Measurements from ENCODE around the gene LRRC3B. TPM values are rescaled to one million over a fixed set of nuclear protein-coding genes. Genes with fewer than 3 reads are reported as not detected.

LRRC3B gene
- total RNA-seq, 1 donor from 2014 or later, result not detected

DNA sequence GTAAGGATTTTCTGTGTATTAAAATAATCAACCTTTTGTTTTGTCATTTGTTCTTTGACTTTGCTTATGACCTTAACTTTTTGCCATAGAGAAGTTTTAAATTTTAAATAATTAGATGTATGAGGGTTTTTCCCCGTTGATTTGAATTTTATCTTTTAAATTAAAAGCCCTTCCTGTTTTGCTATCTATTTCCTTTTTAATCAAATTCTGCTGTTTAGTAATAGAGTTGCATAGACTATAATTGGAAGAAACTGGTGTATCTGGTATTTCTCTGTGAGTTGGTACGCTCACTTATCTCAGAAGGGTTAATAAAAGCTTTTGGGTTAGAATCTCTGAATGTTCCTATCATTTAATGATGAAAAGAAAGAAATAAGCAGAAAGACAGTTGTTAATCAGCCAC lies 82.2 kb downstream of the LRRC3B start:
- DNase-seq, result no peak
- H3K9me3 Mint-ChIP-seq, result no peaks in the 10 kb centered on the region
- no peak overlapping the region for H3K27ac Mint-ChIP-seq
- TF ChIP-seq CTCF (IDR thresholded peaks at IDR 0.05), result no peak
- intact Hi-C loops (cut with micrococcal nuclease), result no loop called here
- no peaks in the 10 kb centered on the region for H3K27me3 Mint-ChIP-seq
- no peak overlapping the region for H3K4me3 Mint-ChIP-seq
- no peaks in the 10 kb centered on the region for H3K36me3 Mint-ChIP-seq (ENCODE audit: low read depth)
- ATAC-seq (ENCODE audit: low read depth), result no peak
- ChIA-PET POLR2A (no interaction called here), CTCF (no interaction called here)
- no peaks in the 10 kb centered on the region for H3K4me1 Mint-ChIP-seq

DNA sequence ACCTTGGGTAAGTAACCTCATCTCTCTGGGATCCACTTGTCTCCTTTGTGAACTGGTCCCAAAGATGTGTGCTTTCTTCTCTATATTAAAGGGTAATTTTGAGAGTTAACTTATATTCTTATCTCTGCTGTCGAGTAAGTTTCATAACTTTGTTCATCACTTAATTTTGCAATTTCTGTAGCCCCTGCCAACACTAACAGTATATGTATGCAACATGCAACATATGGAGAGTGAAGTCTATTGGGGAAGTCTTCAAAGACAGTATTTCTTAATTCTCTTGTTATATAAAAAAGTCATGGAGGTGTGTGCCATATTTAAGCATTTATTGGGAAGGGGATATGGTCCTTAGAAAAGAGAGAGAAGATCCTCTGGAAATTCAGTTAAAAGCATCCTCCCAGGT lies 85.9 kb downstream of the LRRC3B start:
- Mint-ChIP-seq H3K27me3 (no peaks in the 10 kb centered on the region), H3K27ac (no peak overlapping the region), H3K9me3 (no peaks in the 10 kb centered on the region), H3K4me1 (no peaks in the 10 kb centered on the region), H3K36me3 (ENCODE audit: low read depth) (no peaks in the 10 kb centered on the region), H3K4me3 (no peak overlapping the region)
- TF ChIP-seq CTCF (IDR thresholded peaks at IDR 0.05), result no peak
- ChIA-PET POLR2A (no interaction called here), CTCF (no interaction called here)
- no peak for ATAC-seq (ENCODE audit: low read depth)
- intact Hi-C loops (cut with micrococcal nuclease), result no loop called here
- no peak for DNase-seq

DNA sequence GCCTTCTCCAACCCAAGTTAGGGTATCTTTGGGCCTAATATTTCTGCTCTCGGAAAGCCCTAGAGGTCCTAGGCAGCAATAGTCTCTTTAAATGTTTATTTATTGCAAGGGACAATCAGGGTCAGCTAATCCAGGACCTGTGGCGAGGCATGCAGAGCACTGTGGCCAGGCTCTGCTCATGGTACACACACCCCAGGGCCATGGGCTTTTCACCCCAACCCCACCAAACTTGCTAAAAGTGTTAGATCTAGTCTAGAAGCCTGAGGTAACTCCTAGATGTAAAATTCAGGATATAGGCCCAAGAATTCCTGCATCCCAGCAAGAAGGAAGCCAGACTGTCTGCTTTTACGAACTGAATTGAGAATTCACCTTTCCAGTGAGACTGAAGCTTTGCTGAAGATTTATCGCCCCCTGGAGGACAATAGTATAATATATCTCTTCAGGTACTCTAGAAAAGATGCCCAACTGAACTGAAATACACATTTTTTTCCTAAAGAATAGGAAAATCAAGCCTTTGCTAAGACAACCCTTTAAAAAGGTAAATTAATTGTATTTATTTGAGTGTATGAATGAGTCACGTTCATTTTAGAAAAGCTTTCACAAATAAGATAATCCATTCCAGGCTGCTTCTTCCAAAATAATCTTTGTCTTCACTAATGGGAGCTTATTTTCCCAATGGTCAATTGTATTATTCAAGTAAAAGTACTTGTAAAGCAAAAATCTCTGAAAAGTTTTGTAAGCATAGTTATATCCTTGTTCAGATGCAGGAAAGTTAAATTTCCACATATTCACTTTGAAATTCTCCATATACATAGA lies 89.8 kb downstream of the LRRC3B start:
- Mint-ChIP-seq H3K27ac (no peak overlapping the region), H3K4me3 (no peak overlapping the region), H3K36me3 (ENCODE audit: low read depth) (no peaks in the 10 kb centered on the region), H3K9me3 (peaks cover 2% of the 10 kb centered on the region), H3K27me3 (no peaks in the 10 kb centered on the region), H3K4me1 (no peaks in the 10 kb centered on the region)
- TF ChIP-seq CTCF (IDR thresholded peaks at IDR 0.05), result no peak
- no peak for ATAC-seq (ENCODE audit: low read depth)
- DNase-seq, result no peak
- intact Hi-C loops (cut with micrococcal nuclease), result loop anchor here (1.0 to 2.0 kb wide), 2 partner anchors 1064 to 1180 kb away; no protein-coding TSS in a partner anchor
- POLR2A ChIA-PET, result no interaction called here
- CTCF ChIA-PET, result interaction anchor here (0.7 to 1.6 kb wide), 3 partner anchors 25 to 1570 kb away, joined by 3 to 5 read pairs (median 3); no protein-coding TSS in a partner anchor

- Mint-ChIP-seq H3K9me3 (peaks cover 2% of the 10 kb centered on the region), H3K27me3 (no peaks in the 10 kb centered on the region), H3K4me1 (no peaks in the 10 kb centered on the region), H3K36me3 (ENCODE audit: low read depth) (no peaks in the 10 kb centered on the region), H3K27ac (no peak overlapping the region), H3K4me3 (no peak overlapping the region)
- POLR2A ChIA-PET, result no interaction called here
- intact Hi-C loops (cut with micrococcal nuclease), result loop anchor here (2.0 kb wide), 1 partner anchor 1180 kb away; no protein-coding TSS in a partner anchor
- no peak for ATAC-seq (ENCODE audit: low read depth)
- DNase-seq, result no peak
- CTCF ChIA-PET, result interaction anchor here (0.8 to 1.6 kb wide), 2 partner anchors 1064 to 1569 kb away, joined by 3 to 5 read pairs; no protein-coding TSS in a partner anchor
- TF ChIP-seq CTCF (IDR thresholded peaks at IDR 0.05), result no peak
Measured at GRCh38 chr3:26713091-26713490, 90.5 kb downstream of the LRRC3B start.

GRCh38 chr3:26714485-26714884 lies 91.9 kb downstream of the LRRC3B start:
- no peak for ATAC-seq (ENCODE audit: low read depth)
- POLR2A ChIA-PET, result no interaction called here
- no peak for TF ChIP-seq CTCF (IDR thresholded peaks at IDR 0.05)
- no peaks in the 10 kb centered on the region for H3K4me1 Mint-ChIP-seq
- CTCF ChIA-PET, result no interaction called here
- H3K36me3 Mint-ChIP-seq (ENCODE audit: low read depth), result no peaks in the 10 kb centered on the region
- H3K27ac Mint-ChIP-seq, result no peak overlapping the region
- H3K9me3 Mint-ChIP-seq, result peaks cover 2% of the 10 kb centered on the region
- H3K4me3 Mint-ChIP-seq, result no peak overlapping the region
- DNase-seq, result no peak
- intact Hi-C loops (cut with micrococcal nuclease), result no loop called here
- no peaks in the 10 kb centered on the region for H3K27me3 Mint-ChIP-seq
